ENCODE results near the gene MTCL1. TPM values are rescaled to one million over a fixed set of nuclear protein-coding genes. Genes with fewer than 3 reads are reported as not detected.

Gene MTCL1
- polyA plus RNA-seq, 1 experiment: 29.8 TPM

GRCh38 chr18:8826514-8826913 is 121.2 kb downstream of the MTCL1 start:
- no peaks in the 10 kb centered on the region for H3K27me3 ChIP-seq (ENCODE audit: control insufficient read depth, insufficient read depth, low read length)
- ChIA-PET POLR2A (no interaction called here), CTCF (no interaction called here)
- no peak overlapping the region for H3K4me3 ChIP-seq (ENCODE audit: low read depth, low read length)
- DNase-seq (ENCODE audit: low read depth): no peak
- H3K36me3 ChIP-seq (ENCODE audit: control insufficient read depth, insufficient read depth, low read length): peaks cover 30% of the 10 kb centered on the region
- no peak for TF ChIP-seq CTCF (IDR thresholded peaks at IDR 0.05; ENCODE audit: insufficient read depth, low read depth, low read length)

GRCh38 chr18:8826971-8827370 is 121.6 kb downstream of the MTCL1 start:
- ChIA-PET POLR2A (no interaction called here), CTCF (no interaction called here)
- Histone ChIP-seq H3K27me3 (ENCODE audit: control insufficient read depth, insufficient read depth, low read length) (no peaks in the 10 kb centered on the region), H3K4me3 (ENCODE audit: low read depth, low read length) (no peak overlapping the region), H3K36me3 (ENCODE audit: control insufficient read depth, insufficient read depth, low read length) (peaks cover 29% of the 10 kb centered on the region)
- no peak for DNase-seq (ENCODE audit: low read depth)
- TF ChIP-seq CTCF (IDR thresholded peaks at IDR 0.05; ENCODE audit: insufficient read depth, low read depth, low read length): no peak

- H3K27me3 ChIP-seq (ENCODE audit: control insufficient read depth, insufficient read depth, low read length): no peaks in the 10 kb centered on the region
- H3K4me3 ChIP-seq (ENCODE audit: low read depth, low read length): no peak overlapping the region
- ChIA-PET POLR2A (no interaction called here), CTCF (no interaction called here)
- DNase-seq (ENCODE audit: low read depth): no peak
- peaks cover 28% of the 10 kb centered on the region for H3K36me3 ChIP-seq (ENCODE audit: control insufficient read depth, insufficient read depth, low read length)
- no peak for TF ChIP-seq CTCF (IDR thresholded peaks at IDR 0.05; ENCODE audit: insufficient read depth, low read depth, low read length)
These were observed 122.9 kb downstream of the MTCL1 start for GRCh38 chr18:8828300-8828699.

- Histone ChIP-seq H3K27me3 (ENCODE audit: control insufficient read depth, insufficient read depth, low read length) (no peaks in the 10 kb centered on the region), H3K4me3 (ENCODE audit: low read depth, low read length) (no peak overlapping the region), H3K36me3 (ENCODE audit: control insufficient read depth, insufficient read depth, low read length) (peaks cover 25% of the 10 kb centered on the region)
- DNase-seq (ENCODE audit: low read depth): no peak
- CTCF ChIA-PET: no interaction called here
- TF ChIP-seq CTCF (IDR thresholded peaks at IDR 0.05; ENCODE audit: insufficient read depth, low read depth, low read length): no peak
- POLR2A ChIA-PET: no interaction called here
These were observed 123.4 kb downstream of the MTCL1 start for GRCh38 chr18:8828798-8829197.

- CTCF ChIA-PET: interaction anchor here (3.0 kb wide), 1 partner anchor 12 kb away, joined by 11 read pairs; no protein-coding TSS in a partner anchor
- POLR2A ChIA-PET: interaction anchor here (0.7 to 1.2 kb wide), 2 partner anchors 12 to 470 kb away, joined by 3 to 4 read pairs; no protein-coding TSS in a partner anchor
- no peak for DNase-seq (ENCODE audit: low read depth)
These were observed 125.0 kb downstream of the MTCL1 start for GRCh38 chr18:8830067-8831060.

More at GRCh38 chr18:8830067-8831060, 125.0 kb downstream of the MTCL1 start:
- TF ChIP-seq CTCF (IDR thresholded peaks at IDR 0.05; ENCODE audit: insufficient read depth, low read depth, low read length): no peak
- no peak overlapping the region for H3K4me3 ChIP-seq (ENCODE audit: low read depth, low read length)
- H3K27me3 ChIP-seq (ENCODE audit: control insufficient read depth, insufficient read depth, low read length): no peaks in the 10 kb centered on the region
- H3K36me3 ChIP-seq (ENCODE audit: control insufficient read depth, insufficient read depth, low read length): peaks cover 12% of the 10 kb centered on the region

Data from BJ (cell line).